Endodermal cell (in vitro differentiated cells): ENCODE data around the gene BMP8B. TPM values are rescaled to one million over a fixed set of nuclear protein-coding genes. Genes with fewer than 3 reads are reported as not detected.

ENCODE experiments used
- DNase-seq: peaks from one replicate; pipeline ENCODE4 v3.0.0-alpha.2; 2017
- H3K27ac ChIP-seq: 2 replicates; pipeline ENCODE4 v1.5.1; 2013; ENCODE audit warnings: mild to moderate bottlenecking, low read depth, low read length, moderate library complexity
- H3K27me3 ChIP-seq: 2 replicates; pipeline ENCODE4 v1.6.1; 2013; ENCODE audit warnings: mild to moderate bottlenecking, low read length, moderate library complexity; ENCODE audit not compliant: insufficient read depth, control insufficient read depth, poor library complexity, severe bottlenecking
- H3K36me3 ChIP-seq: 2 replicates; pipeline ENCODE4 v1.7.0; 2013; ENCODE audit warnings: mild to moderate bottlenecking, low read length, moderate library complexity; ENCODE audit not compliant: control insufficient read depth, insufficient read depth
- H3K4me1 ChIP-seq: one replicate; pipeline ENCODE4 v1.7.0; 2013; ENCODE audit warnings: low read length; ENCODE audit not compliant: control insufficient read depth, insufficient read depth
- H3K4me3 ChIP-seq: 2 replicates; pipeline ENCODE4 v1.5.1; 2013; ENCODE audit warnings: mild to moderate bottlenecking, low read length, moderate library complexity
- H3K9ac ChIP-seq: 2 replicates; pipeline ENCODE4 v1.6.1; 2013; ENCODE audit warnings: mild to moderate bottlenecking, low read length, moderate library complexity; ENCODE audit not compliant: poor library complexity, severe bottlenecking; ENCODE audit errors: extremely low read depth
- H3K9me3 ChIP-seq: 2 replicates; pipeline ENCODE4 v1.6.1; 2013; ENCODE audit warnings: mild to moderate bottlenecking, low read length, moderate library complexity; ENCODE audit not compliant: control insufficient read depth
- H3K27ac Mint-ChIP-seq: 2 replicates; pipeline ENCODE4 v1.8.0; 2020; ENCODE audit warnings: mixed read lengths
- H3K27me3 Mint-ChIP-seq: 2 replicates; pipeline ENCODE4 v1.8.0; 2021; ENCODE audit warnings: mild to moderate bottlenecking, mixed read lengths; ENCODE audit not compliant: insufficient read depth
- H3K36me3 Mint-ChIP-seq: 2 replicates; pipeline ENCODE4 v1.8.0; 2020; ENCODE audit warnings: low read depth, mixed read lengths
- H3K4me1 Mint-ChIP-seq: 2 replicates; pipeline ENCODE4 v1.8.0; 2020; ENCODE audit warnings: mixed read lengths
- H3K4me3 Mint-ChIP-seq: 2 replicates; pipeline ENCODE4 v1.8.0; 2020; ENCODE audit warnings: mild to moderate bottlenecking, moderate library complexity, mixed read lengths
- H3K9me3 Mint-ChIP-seq: 2 replicates; pipeline ENCODE4 v1.8.0; 2020; ENCODE audit warnings: mild to moderate bottlenecking, mixed read lengths
- WGBS, 2 experiments: methylation state at CpG; one replicate each; pipeline versions ENCODE4 v1.1.5 to v1.1.7; 2013; ENCODE audit warnings: missing lambda C conversion rate in 2 of 2, mixed read lengths in 1 of 2; ENCODE audit not compliant: insufficient coverage in 1 of 2, insufficient read length in 1 of 2; 5-methylcytosine and 5-hydroxymethylcytosine counted together
- total RNA-seq, 2 donors: library from RNA; stranded (reverse); fragmentation: NEBNext Ultra II Directional in 1 of 2; extraction: Animal tissue kit (Norgen Biotek cat#: 25700) in 1 of 2; gene quantifications; 2 replicates in 1 of 2; 3 replicates in 1 of 2; pipeline ENCODE4 v1.2.1, GENCODE V29; 2021
- TF ChIP-seq, protein P1 (sequence below): fragments of 200-600 bp; sonication (generic); conservative IDR thresholded peaks from 2 replicates; pipeline ENCODE4 v1.5.0; 2021; ENCODE audit warnings: antibody characterized with exemption, mild to moderate bottlenecking

Gene BMP8B
- total RNA-seq, 2 donors from 2014 or later, result 0.13 to 0.29 TPM

DNA sequence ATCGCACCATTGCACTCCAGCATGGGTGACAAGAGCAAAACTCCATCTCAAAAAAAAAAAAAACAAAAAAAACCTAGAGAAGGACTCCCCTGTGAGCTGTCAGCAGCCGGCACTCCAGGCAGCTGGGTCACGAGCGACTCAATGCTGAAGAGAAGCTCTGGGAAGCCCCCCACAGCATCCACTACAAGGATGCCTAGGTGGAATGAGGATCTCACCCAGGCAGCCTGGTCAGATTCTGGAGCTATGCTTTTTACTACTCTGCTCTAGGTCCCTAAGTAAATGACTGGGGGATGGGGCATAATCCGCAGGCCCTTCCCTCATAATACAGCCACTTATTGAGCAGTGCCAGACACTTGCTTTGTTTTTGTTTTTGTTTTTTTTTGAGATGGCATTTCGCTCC is 6.6 kb downstream of the BMP8B start:
- WGBS, 2 experiments, result 86 to 91% methylated on average over 4 to 6 of the region's 6 CpGs
- H3K36me3 ChIP-seq, result no peaks in the 10 kb centered on the region
- H3K27ac Mint-ChIP-seq, result no peak overlapping the region
- TF ChIP-seq, protein P1, sequence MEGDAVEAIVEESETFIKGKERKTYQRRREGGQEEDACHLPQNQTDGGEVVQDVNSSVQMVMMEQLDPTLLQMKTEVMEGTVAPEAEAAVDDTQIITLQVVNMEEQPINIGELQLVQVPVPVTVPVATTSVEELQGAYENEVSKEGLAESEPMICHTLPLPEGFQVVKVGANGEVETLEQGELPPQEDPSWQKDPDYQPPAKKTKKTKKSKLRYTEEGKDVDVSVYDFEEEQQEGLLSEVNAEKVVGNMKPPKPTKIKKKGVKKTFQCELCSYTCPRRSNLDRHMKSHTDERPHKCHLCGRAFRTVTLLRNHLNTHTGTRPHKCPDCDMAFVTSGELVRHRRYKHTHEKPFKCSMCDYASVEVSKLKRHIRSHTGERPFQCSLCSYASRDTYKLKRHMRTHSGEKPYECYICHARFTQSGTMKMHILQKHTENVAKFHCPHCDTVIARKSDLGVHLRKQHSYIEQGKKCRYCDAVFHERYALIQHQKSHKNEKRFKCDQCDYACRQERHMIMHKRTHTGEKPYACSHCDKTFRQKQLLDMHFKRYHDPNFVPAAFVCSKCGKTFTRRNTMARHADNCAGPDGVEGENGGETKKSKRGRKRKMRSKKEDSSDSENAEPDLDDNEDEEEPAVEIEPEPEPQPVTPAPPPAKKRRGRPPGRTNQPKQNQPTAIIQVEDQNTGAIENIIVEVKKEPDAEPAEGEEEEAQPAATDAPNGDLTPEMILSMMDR, result no peak
- H3K4me3 ChIP-seq, result no peak overlapping the region
- DNase-seq, result no peak
- H3K9ac ChIP-seq, result no peak overlapping the region
- no peak overlapping the region for H3K27ac ChIP-seq
- H3K4me1 ChIP-seq, result no peaks in the 10 kb centered on the region
- H3K27me3 Mint-ChIP-seq, result peaks cover 76% of the 10 kb centered on the region
- no peaks in the 10 kb centered on the region for H3K4me1 Mint-ChIP-seq
- peaks cover 66% of the 10 kb centered on the region for H3K27me3 ChIP-seq
- no peaks in the 10 kb centered on the region for H3K9me3 ChIP-seq
- H3K36me3 Mint-ChIP-seq, result no peaks in the 10 kb centered on the region
- H3K9me3 Mint-ChIP-seq, result no peaks in the 10 kb centered on the region
- H3K4me3 Mint-ChIP-seq, result no peak overlapping the region

DNA sequence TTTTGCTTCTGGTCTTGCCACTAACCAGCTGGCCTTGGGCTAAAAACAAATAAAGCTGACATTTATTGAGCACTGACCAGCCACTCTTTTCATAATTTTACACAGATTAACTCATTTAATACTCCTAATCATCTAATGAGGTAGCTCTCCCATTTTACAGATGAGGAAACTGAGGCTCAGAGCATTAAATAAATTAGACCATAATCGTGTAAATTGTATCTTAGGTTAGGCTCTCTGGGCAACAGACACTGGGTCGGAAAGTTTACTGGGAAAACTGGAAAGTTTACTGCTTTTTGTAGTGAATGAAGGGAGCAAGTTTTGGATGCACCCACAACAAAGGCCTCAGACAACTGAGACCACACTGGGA is 7.3 kb downstream of the BMP8B start:
- Mint-ChIP-seq H3K4me1 (no peaks in the 10 kb centered on the region), H3K9me3 (no peaks in the 10 kb centered on the region), H3K4me3 (no peak overlapping the region), H3K36me3 (no peaks in the 10 kb centered on the region), H3K27ac (no peak overlapping the region), H3K27me3 (peaks cover 74% of the 10 kb centered on the region)
- Histone ChIP-seq H3K4me3 (no peak overlapping the region), H3K9me3 (no peaks in the 10 kb centered on the region), H3K36me3 (no peaks in the 10 kb centered on the region), H3K27ac (no peak overlapping the region), H3K9ac (no peak overlapping the region), H3K4me1 (no peaks in the 10 kb centered on the region), H3K27me3 (peaks cover 58% of the 10 kb centered on the region)
- DNase-seq, result no peak
- TF ChIP-seq, protein P1, result no peak
- WGBS, 2 experiments, result 79 to 85% methylated on average over 2 of the region's 2 CpGs

DNA sequence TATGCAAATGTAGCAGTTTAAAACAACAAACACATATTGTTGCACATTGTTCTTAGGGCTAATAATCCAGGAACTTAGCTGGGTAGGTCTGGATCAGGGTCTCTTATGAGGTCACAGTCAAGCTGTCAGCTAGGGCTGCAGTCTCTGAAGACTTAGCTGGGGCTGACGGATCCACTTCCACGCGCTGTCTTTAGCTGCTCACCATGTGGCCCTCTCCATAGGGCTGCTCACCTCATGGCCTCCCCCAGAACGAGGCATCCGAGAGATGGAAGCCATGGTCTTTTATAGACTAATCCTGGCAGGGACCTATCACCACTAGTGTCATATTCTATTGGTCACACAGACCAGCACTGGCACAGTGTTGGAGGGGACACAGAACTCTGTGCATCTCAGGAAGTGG is 8.8 kb downstream of the BMP8B start:
- TF ChIP-seq, protein P1, result no peak
- H3K36me3 Mint-ChIP-seq, result no peaks in the 10 kb centered on the region
- Histone ChIP-seq H3K9me3 (no peaks in the 10 kb centered on the region), H3K27me3 (peaks cover 47% of the 10 kb centered on the region), H3K36me3 (no peaks in the 10 kb centered on the region), H3K4me1 (no peaks in the 10 kb centered on the region), H3K27ac (no peak overlapping the region), H3K9ac (no peak overlapping the region), H3K4me3 (no peak overlapping the region)
- H3K9me3 Mint-ChIP-seq, result no peaks in the 10 kb centered on the region
- WGBS, 2 experiments, result 82 to 100% methylated on average over 2 to 5 of the region's 5 CpGs
- H3K27me3 Mint-ChIP-seq, result peaks cover 71% of the 10 kb centered on the region
- no peaks in the 10 kb centered on the region for H3K4me1 Mint-ChIP-seq
- no peak for DNase-seq
- no peak overlapping the region for H3K27ac Mint-ChIP-seq
- H3K4me3 Mint-ChIP-seq, result no peak overlapping the region
